HepG2 (cell line): Measurements from ENCODE around the gene CYTH1. TPM values are rescaled to one million over a fixed set of nuclear protein-coding genes. Genes with fewer than 3 reads are reported as not detected.

Experiments
- ARID4A ChIP-seq: sonication (generic); formaldehyde crosslinking; IDR thresholded peaks from 2 replicates; pipeline ENCODE4 v1.5.0; 2020; ENCODE audit warnings: mild to moderate bottlenecking, missing genetic modification reagents, borderline replicate concordance
- CENPT ChIP-seq: sonication (generic); formaldehyde crosslinking; IDR thresholded peaks from 2 replicates; pipeline ENCODE4 v1.8.0; 2022; ENCODE audit warnings: low read depth, mild to moderate bottlenecking, moderate library complexity, missing genetic modification reagents
- CENPX ChIP-seq: sonication (generic); formaldehyde crosslinking; IDR thresholded peaks from 2 replicates; pipeline ENCODE4 v1.9.0; 2021; ENCODE audit warnings: mild to moderate bottlenecking, missing genetic modification reagents, moderate library complexity
- HOMEZ ChIP-seq: IDR thresholded peaks from 2 replicates; pipeline ENCODE4 v1.6.1; 2016; ENCODE audit warnings: low read depth
- IRF2 ChIP-seq: IDR thresholded peaks from 2 replicates; pipeline ENCODE4 v1.6.1; 2018; ENCODE audit warnings: missing genetic modification reagents, missing compliant biosample characterization
- KLF6 ChIP-seq: IDR thresholded peaks from 2 replicates; pipeline ENCODE4 v1.8.0; 2016; ENCODE audit warnings: missing biosample characterization, missing genetic modification reagents
- MLX ChIP-seq: IDR thresholded peaks from 2 replicates; pipeline ENCODE4 v1.6.1; 2016
- NBN ChIP-seq: fragments of 450-650 bp; conservative IDR thresholded peaks from 2 replicates; pipeline ENCODE4 v1.6.1; 2017
- NPAS2 ChIP-seq: sonication (generic); formaldehyde crosslinking; IDR thresholded peaks from 2 replicates; pipeline ENCODE4 v1.8.0; 2022; ENCODE audit warnings: mild to moderate bottlenecking, missing genetic modification reagents, borderline replicate concordance
- NR0B2 ChIP-seq: sonication (generic); formaldehyde crosslinking; IDR thresholded peaks from 2 replicates; pipeline ENCODE4 v1.4.0; 2020; ENCODE audit warnings: mild to moderate bottlenecking, missing genetic modification reagents
- SAP130 ChIP-seq: IDR thresholded peaks from 2 replicates; pipeline ENCODE4 v1.6.1; 2016; ENCODE audit warnings: low read depth
- TMF1 ChIP-seq: sonication (generic); formaldehyde crosslinking; IDR thresholded peaks from 2 replicates; pipeline ENCODE4 v1.8.1; 2022; ENCODE audit warnings: low read depth, missing genetic modification reagents
- ZHX1 ChIP-seq: sonication (generic); formaldehyde crosslinking; IDR thresholded peaks from 2 replicates; pipeline ENCODE4 v1.8.1; 2022; ENCODE audit warnings: low read depth, mild to moderate bottlenecking, missing genetic modification reagents
- ZNF121 ChIP-seq: sonication (generic); formaldehyde crosslinking; IDR thresholded peaks from 2 replicates; pipeline ENCODE4 v1.5.0; 2020; ENCODE audit warnings: mild to moderate bottlenecking, missing genetic modification reagents
- ZNF326 ChIP-seq: sonication (generic); formaldehyde crosslinking; IDR thresholded peaks from 2 replicates; pipeline ENCODE4 v1.4.0; 2020; ENCODE audit warnings: missing genetic modification reagents, borderline replicate concordance
- ZNF550 ChIP-seq: sonication (generic); formaldehyde crosslinking; IDR thresholded peaks from 2 replicates; pipeline ENCODE4 v1.4.0; 2020; ENCODE audit warnings: mild to moderate bottlenecking, missing genetic modification reagents, borderline replicate concordance
- ZNF703 ChIP-seq: sonication (generic); formaldehyde crosslinking; IDR thresholded peaks from 2 replicates; pipeline ENCODE4 v1.5.1; 2020; ENCODE audit warnings: missing genetic modification reagents, mild to moderate bottlenecking, moderate library complexity, borderline replicate concordance
- ZNF773 ChIP-seq: sonication (generic); formaldehyde crosslinking; IDR thresholded peaks from 2 replicates; pipeline ENCODE4 v1.4.0; 2020; ENCODE audit warnings: missing genetic modification reagents, borderline replicate concordance
- polyA plus RNA-seq, 8 experiments: library from polyadenylated mRNA; depleted of rRNA in 3 of 8; stranded (reverse) in 7 of 8; unstranded in 1 of 8; fragments of >200 nt; fragmentation: Illumina TruSeq in 4 of 8; extraction: Trizol in 4 of 8; gene quantifications; 2 replicates each; pipeline versions ENCODE4 v1.2.1 to v1.2.3, GENCODE V29; 2011 to 2016; ENCODE audit warnings: low read depth in 4 of 8, missing spikeins in 1 of 8, mixed read lengths in 1 of 8; ENCODE audit not compliant: insufficient read depth in 1 of 8
- total RNA-seq, 5 experiments: library from RNA; depleted of rRNA; stranded (reverse); fragments of >200 nt; fragmentation: Illumina TruSeq; extraction: Trizol; gene quantifications; 2 replicates each; pipeline ENCODE4 v1.2.3, GENCODE V29; 2016; ENCODE audit warnings: low read depth in 1 of 5

The CYTH1 gene
- total and polyA plus RNA-seq, 2 of the 13 experiments (the other 11 are each of a cell fraction or from before 2014, with no cell fraction given) = 20.1 to 48.9 TPM

- TF ChIP-seq ZHX1 (CRISPR knock-in tag) (no peak), MLX (no peak), CENPX (CRISPR knock-in tag) (no peak), ARID4A (peak; percentile 51; the same call in 1 of the 2 replicates), KLF6 (peak; percentile 8; the same call in 1 of the 2 replicates), HOMEZ (CRISPR knock-in tag) (no peak), ZNF550 (CRISPR knock-in tag) (no peak), ZNF121 (no peak), SAP130 (CRISPR knock-in tag) (no peak; the same call in 1 of the 2 replicates), ZNF326 (CRISPR knock-in tag) (no peak), TMF1 (CRISPR knock-in tag) (peak; percentile 62), NBN (no peak), CENPT (peak; percentile 28; the same call in 1 of the 2 replicates), NPAS2 (CRISPR knock-in tag) (no peak), ZNF773 (CRISPR knock-in tag) (peak; percentile 46; the same call in 1 of the 2 replicates), NR0B2 (CRISPR knock-in tag) (0 out of 2 replicates have a peak, but pooled peaks have one; percentile 27), ZNF703 (CRISPR knock-in tag) (no peak), IRF2 (CRISPR knock-in tag) (no peak)
Measured at GRCh38 chr17:78781893-78782304, at the start of gene CYTH1 (continued).
